ENCODE data around the gene IRS1. TPM values are rescaled to one million over a fixed set of nuclear protein-coding genes. Genes with fewer than 3 reads are reported as not detected.
"Not testable (repeated sequence)": the region's sequence is repeated elsewhere in the genome, so short reads cannot be mapped to it uniquely, and the experiment has no call there.

IRS1 gene
- total RNA-seq, 1 experiment from 2014 or later, result 15.0 TPM

GRCh38 chr2:226845386-226846116, 45.9 kb upstream of the IRS1 start:
- Histone ChIP-seq H3K9me3 (ENCODE audit: control insufficient read depth, low read depth, low read length) (no peaks in the 10 kb centered on the region), H3T11ph (ENCODE audit: low read length) (no peak overlapping the region), H3K4me1 (ENCODE audit: insufficient read depth, low read length) (no peaks in the 10 kb centered on the region), H3K79me2 (ENCODE audit: insufficient read depth, low read length) (no peaks in the 10 kb centered on the region), H3K79me1 (ENCODE audit: insufficient read depth, low read depth, low read length, poor library complexity, severe bottlenecking) (no peaks in the 10 kb centered on the region), H2AK5ac (ENCODE audit: insufficient read length, low read length) (no peak overlapping the region), H3K4me2 (ENCODE audit: insufficient read depth, insufficient read length, low read length) (no peak overlapping the region), H2BK20ac (ENCODE audit: low read depth, low read length, poor library complexity, severe bottlenecking) (no peak overlapping the region), H3K4ac (ENCODE audit: low read depth, low read length) (no peak overlapping the region), H2BK120ac (ENCODE audit: low read depth, low read length, poor library complexity, severe bottlenecking) (no peak overlapping the region), H3K18ac (ENCODE audit: insufficient read length, low read depth, low read length) (no peak overlapping the region), H3K27ac (ENCODE audit: insufficient read length, low read depth, low read length) (no peak overlapping the region), H4K5ac (ENCODE audit: insufficient read length, low read depth, low read length) (no peak overlapping the region), H2BK5ac (ENCODE audit: insufficient read length, low read length) (no peak overlapping the region), H2AFZ (ENCODE audit: low read length) (no peak overlapping the region), H3K27me3 (ENCODE audit: insufficient read depth, low read length) (no peaks in the 10 kb centered on the region), H3K56ac (ENCODE audit: insufficient read length, low read depth, low read length) (no peak overlapping the region), H3K9ac (ENCODE audit: extremely low read depth, insufficient read length, low read length) (no peak overlapping the region), H3K23me2 (ENCODE audit: insufficient read length, low read depth, low read length, poor library complexity, severe bottlenecking) (no peaks in the 10 kb centered on the region), H2BK15ac (ENCODE audit: low read depth, low read length) (no peak overlapping the region), H3K23ac (ENCODE audit: insufficient read length, low read depth, low read length) (no peak overlapping the region), H3K14ac (ENCODE audit: insufficient read depth, low read length) (no peak overlapping the region), H4K91ac (ENCODE audit: insufficient read length, low read depth, low read length) (no peak overlapping the region), H2BK12ac (ENCODE audit: insufficient read length, low read depth, low read length) (no peak overlapping the region), H4K8ac (replicated peaks; ENCODE audit: insufficient read length, low read depth, low read length) (no peak overlapping the region), H4K20me1 (ENCODE audit: control insufficient read depth, insufficient read depth, insufficient read length) (no peaks in the 10 kb centered on the region)
- Mint-ChIP-seq H3K9me3 (peaks cover 4 to 7% of the 10 kb centered on the region in 2 experiments; a peak in 2 of 5 replicates), H3K27ac (no peak overlapping the region), H3K4me3 (no peak overlapping the region), H3K27me3 (ENCODE audit: low read depth) (no peaks in the 10 kb centered on the region), H3K4me1 (peaks cover 4% of the 10 kb centered on the region in 2 experiments; a peak in 3 of 4 replicates), H3K36me3 (ENCODE audit: insufficient read depth in 1 of 3, low read depth in 3 of 3) (peaks cover 10 to 13% (median 10%) of the 10 kb centered on the region in 3 experiments)
- DNase-seq, result no peak
- no peak for TF ChIP-seq CTCF (conservative IDR thresholded peaks at IDR 0.05)
- no CpG with 5 or more reads among the region's 3 CpGs for WGBS (ENCODE audit: extremely low coverage, insufficient read length, low lambda C conversion rate)

- not testable (repeated sequence) for H3T11ph ChIP-seq (ENCODE audit: low read length); H3K9ac ChIP-seq (ENCODE audit: extremely low read depth, insufficient read length, low read length); H3K23me2 ChIP-seq (ENCODE audit: insufficient read length, low read depth, low read length, poor library complexity, severe bottlenecking); H3K4me1 ChIP-seq (ENCODE audit: insufficient read depth, low read length); H3K27ac Mint-ChIP-seq; H2BK120ac ChIP-seq (ENCODE audit: low read depth, low read length, poor library complexity, severe bottlenecking); H3K4me2 ChIP-seq (ENCODE audit: insufficient read depth, insufficient read length, low read length); H3K9me3 ChIP-seq (ENCODE audit: control insufficient read depth, low read depth, low read length); H3K14ac ChIP-seq (ENCODE audit: insufficient read depth, low read length); H4K91ac ChIP-seq (ENCODE audit: insufficient read length, low read depth, low read length); H2AFZ ChIP-seq (ENCODE audit: low read length); H3K79me2 ChIP-seq (ENCODE audit: insufficient read depth, low read length); DNase-seq; H3K18ac ChIP-seq (ENCODE audit: insufficient read length, low read depth, low read length); H3K9me3 Mint-ChIP-seq; H2BK15ac ChIP-seq (ENCODE audit: low read depth, low read length); H2BK12ac ChIP-seq (ENCODE audit: insufficient read length, low read depth, low read length); H3K27ac ChIP-seq (ENCODE audit: insufficient read length, low read depth, low read length); H3K27me3 Mint-ChIP-seq (ENCODE audit: low read depth); H3K79me1 ChIP-seq (ENCODE audit: insufficient read depth, low read depth, low read length, poor library complexity, severe bottlenecking); H3K4me1 Mint-ChIP-seq; H4K20me1 ChIP-seq (ENCODE audit: control insufficient read depth, insufficient read depth, insufficient read length); H2BK20ac ChIP-seq (ENCODE audit: low read depth, low read length, poor library complexity, severe bottlenecking); H3K27me3 ChIP-seq (ENCODE audit: insufficient read depth, low read length); H3K4me3 Mint-ChIP-seq; H2BK5ac ChIP-seq (ENCODE audit: insufficient read length, low read length); H3K56ac ChIP-seq (ENCODE audit: insufficient read length, low read depth, low read length); H2AK5ac ChIP-seq (ENCODE audit: insufficient read length, low read length); H3K4ac ChIP-seq (ENCODE audit: low read depth, low read length); H4K8ac ChIP-seq (replicated peaks; ENCODE audit: insufficient read length, low read depth, low read length); H3K23ac ChIP-seq (ENCODE audit: insufficient read length, low read depth, low read length); H4K5ac ChIP-seq (ENCODE audit: insufficient read length, low read depth, low read length)
- WGBS (ENCODE audit: extremely low coverage, insufficient read length, low lambda C conversion rate), result no CpG with 5 or more reads among the region's 1 CpG
- peaks cover 11 to 22% (median 18%) of the 10 kb centered on the region in 3 experiments for H3K36me3 Mint-ChIP-seq (ENCODE audit: insufficient read depth in 1 of 3, low read depth in 3 of 3)
Observed at GRCh38 chr2:226843001-226843400, 43.4 kb upstream of the IRS1 start.

Measured in H9 (cell line).